Endothelial cell of umbilical vein (primary cell): ENCODE results near the gene CLTCL1. TPM values are rescaled to one million over a fixed set of nuclear protein-coding genes. Genes with fewer than 3 reads are reported as not detected.

Source experiments
- BruUV-seq: library from RNA; stranded (reverse); fragments of 400-500 nt; replicated peaks from 2 replicates; lab custom pipeline; 2021; lab: Mats Ljungman, UMichigan
- CTCF ChIA-PET: fragments of 300-600, 350-600 bp; sonication (Branson Sonifier 250); formaldehyde crosslinking; loops from one replicate; lab custom pipeline; 2021; ENCODE audit warnings: antibody characterized with exemption, inconsistent platforms; lab: Charles Lee
- POLR2A ChIA-PET: fragments of 300-600, 350-600 bp; sonication (Branson Sonifier 250); formaldehyde crosslinking; loops from one replicate; lab custom pipeline; 2021; ENCODE audit warnings: antibody characterized with exemption, inconsistent platforms; lab: Charles Lee
- DNase-seq: peaks from one replicate; pipeline ENCODE4 v3.0.0-alpha.2; 2011; ENCODE audit warnings: low read depth, low spot score
- FAIRE-seq: peaks from 2 replicates; lab custom pipeline; 2011; peaks lifted over from hg19 to GRCh38; lab: Jason Lieb, UNC
- H2AFZ ChIP-seq: 2 replicates; pipeline ENCODE4 v1.6.0; 2012; ENCODE audit warnings: low read depth, low read length, control low read depth, inconsistent platforms
- H3K27ac ChIP-seq: 2 replicates; pipeline ENCODE4 v1.5.1; 2011; ENCODE audit warnings: low read depth, mild to moderate bottlenecking, control low read depth, low read length, moderate library complexity; ENCODE audit not compliant: insufficient read depth
- H3K27me3 ChIP-seq, 2 experiments: 2 replicates each; pipeline versions ENCODE4 v1.6.0 to v1.6.1; 2011; ENCODE audit warnings: low read length in 2 of 2, mixed read lengths in 1 of 2; ENCODE audit not compliant: control insufficient read depth in 2 of 2, insufficient read depth in 2 of 2
- H3K36me3 ChIP-seq, 2 experiments: 2 replicates in 1 of 2; 3 replicates in 1 of 2; pipeline ENCODE4 v1.5.1; 2011; ENCODE audit warnings: low read length in 2 of 2, mild to moderate bottlenecking in 1 of 2, moderate library complexity in 1 of 2; ENCODE audit not compliant: control insufficient read depth in 2 of 2, insufficient read depth in 2 of 2; ENCODE audit errors: extremely low read depth in 1 of 2
- H3K4me1 ChIP-seq: 3 replicates; pipeline ENCODE4 v1.5.1; 2011; ENCODE audit warnings: mild to moderate bottlenecking, low read length; ENCODE audit not compliant: control insufficient read depth, insufficient read depth; ENCODE audit errors: extremely low read depth
- H3K4me2 ChIP-seq: 2 replicates; pipeline ENCODE4 v1.6.1; 2011; ENCODE audit warnings: low read length, control low read depth, mixed read lengths; ENCODE audit not compliant: insufficient read depth
- H3K4me3 ChIP-seq, 3 experiments: fragments of 200-600 bp in 1 of 3; sonication (generic), shearing (Covaris generic) in 1 of 3; replicated peaks in 1 of 3; 2 replicates each; pipeline ENCODE4 v1.5.1; 2011 to 2016; ENCODE audit warnings: control low read depth in 3 of 3, low read length in 3 of 3, mild to moderate bottlenecking in 2 of 3, inconsistent platforms in 1 of 3, low read depth in 1 of 3, moderate library complexity in 1 of 3; ENCODE audit not compliant: insufficient read depth in 1 of 3
- H3K79me2 ChIP-seq: 2 replicates; pipeline ENCODE4 v1.6.0; 2012; ENCODE audit warnings: low read length, inconsistent platforms; ENCODE audit not compliant: control insufficient read depth, insufficient read depth
- H3K9ac ChIP-seq: replicated peaks from 2 replicates; pipeline ENCODE3; 2011; ENCODE audit warnings: low read length, control low read depth; ENCODE audit not compliant: insufficient read depth; ENCODE audit errors: extremely low read depth
- H3K9me1 ChIP-seq: replicated peaks from 3 replicates; pipeline ENCODE4 v1.6.0; 2011; ENCODE audit warnings: mild to moderate bottlenecking, low read length; ENCODE audit not compliant: control insufficient read depth, insufficient read depth; ENCODE audit errors: extremely low read depth
- H3K9me3 ChIP-seq: replicated peaks from 2 replicates; pipeline ENCODE4 v1.5.1; 2012; ENCODE audit warnings: low read length, inconsistent platforms; ENCODE audit not compliant: control insufficient read depth, insufficient read depth
- H4K20me1 ChIP-seq: replicated peaks from 2 replicates; pipeline ENCODE3; 2011; ENCODE audit warnings: mild to moderate bottlenecking, low read length; ENCODE audit not compliant: control insufficient read depth, insufficient read depth; ENCODE audit errors: extremely low read depth
- EZH2 ChIP-seq: IDR thresholded peaks from 2 replicates; pipeline ENCODE4 v1.6.1; 2012; ENCODE audit warnings: borderline replicate concordance, low read depth, mild to moderate bottlenecking, moderate library complexity, low read length, inconsistent platforms; ENCODE audit not compliant: severe bottlenecking
- FOS ChIP-seq: IDR thresholded peaks from 2 replicates; pipeline ENCODE4 v1.6.1; 2011; ENCODE audit warnings: mild to moderate bottlenecking, low read length, moderate library complexity, borderline replicate concordance; ENCODE audit not compliant: insufficient read depth
- GATA2 ChIP-seq: IDR thresholded peaks from 2 replicates; pipeline ENCODE4 v1.7.0; 2011; ENCODE audit warnings: low read depth, mild to moderate bottlenecking, moderate library complexity, mixed read lengths, low read length; ENCODE audit not compliant: insufficient read length, insufficient read depth
- JUN ChIP-seq: IDR thresholded peaks from 2 replicates; pipeline ENCODE4 v1.6.1; 2011; ENCODE audit warnings: borderline replicate concordance, low read depth; ENCODE audit not compliant: insufficient read length, insufficient read depth
- MYC ChIP-seq: IDR thresholded peaks from one replicate; pipeline ENCODE4 v1.6.1; 2011; ENCODE audit warnings: mild to moderate bottlenecking, low read depth, low read length
- POLR2A ChIP-seq: IDR thresholded peaks from 2 replicates; pipeline ENCODE4 v1.6.1; 2012; ENCODE audit warnings: low read depth, mild to moderate bottlenecking, control low read depth, low read length
- POLR2AphosphoS5 ChIP-seq: IDR thresholded peaks from 2 replicates; pipeline ENCODE4 v1.6.1; 2012; ENCODE audit warnings: low read depth, mild to moderate bottlenecking, control low read depth, low read length, moderate library complexity; ENCODE audit not compliant: insufficient read depth
- dilution Hi-C: fragments of 300-500 bp; cut with MboI; formaldehyde crosslinking; loops from one replicate; pipeline ENCODE4 v1.15.0; 2019; ENCODE audit warnings: low sequenced_read_pairs; ENCODE audit not compliant: extremely low pct_ligation_motif_present
- intact Hi-C: fragments of 100-400 bp; cut with micrococcal nuclease; formaldehyde crosslinking; loops from one replicate; pipeline ENCODE4 v1.10.0; 2022
- polyA plus RNA-seq, 4 experiments: library from polyadenylated mRNA; depleted of rRNA in 3 of 4; stranded (reverse) in 3 of 4; unstranded in 1 of 4; fragments of >200 nt; gene quantifications; 2 replicates each; pipeline versions ENCODE4 v1.2.1 to v1.2.3, GENCODE V29; 2011 to 2012; ENCODE audit warnings: missing spikeins in 1 of 4
- total RNA-seq: library from RNA; stranded (reverse); gene quantifications from 2 replicates; pipeline ENCODE4 v1.2.3, GENCODE V29; 2021
- TF ChIP-seq, protein P1 (sequence below): IDR thresholded peaks from 2 replicates; pipeline ENCODE4 v1.6.1; 2011; ENCODE audit not compliant: insufficient read depth, insufficient read length
- TF ChIP-seq, protein P2 (sequence below), 2 donors: IDR thresholded peaks; 1 replicate in 1 of 2; 2 replicates in 1 of 2; pipeline ENCODE4 v1.5.1; 2011; ENCODE audit warnings: low read length in 2 of 2, mild to moderate bottlenecking in 2 of 2, moderate library complexity in 2 of 2, control low read depth in 1 of 2, inconsistent platforms in 1 of 2, low read depth in 1 of 2; ENCODE audit not compliant: insufficient read depth in 1 of 2; ENCODE audit errors: extremely low read depth in 1 of 2

Gene CLTCL1
- total and polyA plus RNA-seq, 2 donors (not counting 3 experiments of a cell fraction or from before 2014, with no cell fraction given) = 5.0 to 6.2 TPM

DNA sequence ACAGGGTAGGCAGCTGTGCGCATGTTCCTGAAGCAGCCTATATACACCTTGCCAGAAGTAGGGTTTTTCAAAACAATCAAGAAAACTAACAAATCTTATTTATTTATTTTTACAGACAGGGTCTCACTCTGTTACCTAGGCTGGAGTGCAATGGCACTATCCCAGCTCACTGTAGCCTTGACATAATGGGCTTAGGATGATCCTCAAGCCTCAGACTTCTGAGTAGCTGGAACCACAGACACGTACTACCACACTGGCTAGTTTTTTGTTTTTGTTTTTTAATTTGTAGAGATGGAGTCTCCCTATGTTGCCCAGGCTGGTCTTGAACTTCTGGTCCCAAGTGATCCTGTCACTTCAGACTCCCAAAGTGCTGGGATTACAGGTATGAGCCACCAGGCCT is 25.7 kb downstream of the CLTCL1 start:
- intact Hi-C loops (no loop called here), dilution Hi-C loops (no loop called here)
- FAIRE-seq = no peak
- Histone ChIP-seq H3K79me2 (no peaks in the 10 kb centered on the region), H3K36me3 (no peaks in the 10 kb centered on the region), H3K9ac (no peak overlapping the region), H3K4me3 (no peak overlapping the region), H3K27me3 (no peaks in the 10 kb centered on the region), H4K20me1 (no peaks in the 10 kb centered on the region), H3K4me1 (no peaks in the 10 kb centered on the region), H3K9me1 (no peaks in the 10 kb centered on the region), H2AFZ (no peak overlapping the region), H3K4me2 (no peak overlapping the region), H3K9me3 (no peaks in the 10 kb centered on the region), H3K27ac (no peak overlapping the region)
- no peak for DNase-seq
- ChIA-PET POLR2A (no interaction called here), CTCF (no interaction called here)
- no TSS peak for BruUV-seq
- TF ChIP-seq MYC (no peak), POLR2A (no peak), POLR2AphosphoS5 (no peak), GATA2 (no peak), FOS (no peak), EZH2 (no peak), JUN (no peak)
- TF ChIP-seq, protein P1, sequence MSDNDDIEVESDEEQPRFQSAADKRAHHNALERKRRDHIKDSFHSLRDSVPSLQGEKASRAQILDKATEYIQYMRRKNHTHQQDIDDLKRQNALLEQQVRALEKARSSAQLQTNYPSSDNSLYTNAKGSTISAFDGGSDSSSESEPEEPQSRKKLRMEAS = no peak
- TF ChIP-seq, protein P2, sequence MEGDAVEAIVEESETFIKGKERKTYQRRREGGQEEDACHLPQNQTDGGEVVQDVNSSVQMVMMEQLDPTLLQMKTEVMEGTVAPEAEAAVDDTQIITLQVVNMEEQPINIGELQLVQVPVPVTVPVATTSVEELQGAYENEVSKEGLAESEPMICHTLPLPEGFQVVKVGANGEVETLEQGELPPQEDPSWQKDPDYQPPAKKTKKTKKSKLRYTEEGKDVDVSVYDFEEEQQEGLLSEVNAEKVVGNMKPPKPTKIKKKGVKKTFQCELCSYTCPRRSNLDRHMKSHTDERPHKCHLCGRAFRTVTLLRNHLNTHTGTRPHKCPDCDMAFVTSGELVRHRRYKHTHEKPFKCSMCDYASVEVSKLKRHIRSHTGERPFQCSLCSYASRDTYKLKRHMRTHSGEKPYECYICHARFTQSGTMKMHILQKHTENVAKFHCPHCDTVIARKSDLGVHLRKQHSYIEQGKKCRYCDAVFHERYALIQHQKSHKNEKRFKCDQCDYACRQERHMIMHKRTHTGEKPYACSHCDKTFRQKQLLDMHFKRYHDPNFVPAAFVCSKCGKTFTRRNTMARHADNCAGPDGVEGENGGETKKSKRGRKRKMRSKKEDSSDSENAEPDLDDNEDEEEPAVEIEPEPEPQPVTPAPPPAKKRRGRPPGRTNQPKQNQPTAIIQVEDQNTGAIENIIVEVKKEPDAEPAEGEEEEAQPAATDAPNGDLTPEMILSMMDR (IDR thresholded peaks at IDR 0.05; ENCODE audit: extremely low read depth in 1 of 2, insufficient read depth in 1 of 2, low read depth in 1 of 2, low read length in 2 of 2) = no peak
